ENCODE data around the gene KCNH3. TPM values are rescaled to one million over a fixed set of nuclear protein-coding genes. Genes with fewer than 3 reads are reported as not detected.

The KCNH3 gene
- polyA plus RNA-seq, 1 donor from 2014 or later: 0.63 TPM

- Histone ChIP-seq H3K9ac (ENCODE audit: low read length) (no peak overlapping the region), H3K4me2 (ENCODE audit: low read length) (no peak overlapping the region), H3K79me2 (replicated peaks; ENCODE audit: insufficient read depth, low read length) (no peaks in the 10 kb centered on the region), H3K9me3 (ENCODE audit: low read length) (no peaks in the 10 kb centered on the region), H3K27ac (ENCODE audit: low read length) (no peak overlapping the region), H3K4me3 (ENCODE audit: low read length) (no peak overlapping the region), H2AFZ (ENCODE audit: low read depth, low read length) (no peak overlapping the region), H4K20me1 (ENCODE audit: insufficient read depth) (no peaks in the 10 kb centered on the region), H3K36me3 (ENCODE audit: insufficient read depth, low read length) (no peaks in the 10 kb centered on the region), H3F3A (ENCODE audit: insufficient read depth, low read length, poor library complexity, severe bottlenecking) (no peaks in the 10 kb centered on the region), H3K27me3 (ENCODE audit: insufficient read depth, low read depth, low read length) (peaks cover 19% of the 10 kb centered on the region), H3K9me2 (ENCODE audit: insufficient read depth, low read length) (no peaks in the 10 kb centered on the region)
- TF ChIP-seq EP300 (conservative IDR thresholded peaks at IDR 0.05; ENCODE audit: poor library complexity, severe bottlenecking) (no peak), REST (IDR thresholded peaks at IDR 0.05; ENCODE audit: borderline replicate concordance) (no peak), POLR2AphosphoS5 (IDR thresholded peaks at IDR 0.05) (no peak), MXI1 (conservative IDR thresholded peaks at IDR 0.05; ENCODE audit: poor library complexity, severe bottlenecking) (no peak), EZH2 (IDR thresholded peaks at IDR 0.05; ENCODE audit: borderline replicate concordance, insufficient read depth, low read length, poor library complexity, severe bottlenecking) (no peak), SMC3 (conservative IDR thresholded peaks at IDR 0.05; ENCODE audit: poor library complexity) (no peak), RAD21 (conservative IDR thresholded peaks at IDR 0.05) (no peak), CTCF (IDR thresholded peaks at IDR 0.05; ENCODE audit: poor library complexity, severe bottlenecking) (no peak), TAF1 (IDR thresholded peaks at IDR 0.05; ENCODE audit: low read depth) (no peak)
Measured at GRCh38 chr12:49550693-49551252, 11.9 kb downstream of the KCNH3 start.

- Histone ChIP-seq H3K36me3 (ENCODE audit: insufficient read depth, low read length) (no peaks in the 10 kb centered on the region), H3K4me3 (ENCODE audit: low read length) (no peak overlapping the region), H3K27ac (ENCODE audit: low read length) (no peak overlapping the region), H3K9ac (ENCODE audit: low read length) (no peak overlapping the region), H3K9me3 (ENCODE audit: low read length) (no peaks in the 10 kb centered on the region), H3K4me2 (ENCODE audit: low read length) (no peak overlapping the region), H3K79me2 (replicated peaks; ENCODE audit: insufficient read depth, low read length) (no peaks in the 10 kb centered on the region), H3K27me3 (ENCODE audit: insufficient read depth, low read depth, low read length) (peaks cover 19% of the 10 kb centered on the region), H4K20me1 (ENCODE audit: insufficient read depth) (no peaks in the 10 kb centered on the region), H3K9me2 (ENCODE audit: insufficient read depth, low read length) (no peaks in the 10 kb centered on the region), H2AFZ (ENCODE audit: low read depth, low read length) (no peak overlapping the region), H3F3A (ENCODE audit: insufficient read depth, low read length, poor library complexity, severe bottlenecking) (no peaks in the 10 kb centered on the region)
- no peak for TF ChIP-seq REST (IDR thresholded peaks at IDR 0.05; ENCODE audit: borderline replicate concordance)
- no peak for TF ChIP-seq CTCF (IDR thresholded peaks at IDR 0.05; ENCODE audit: poor library complexity, severe bottlenecking)
- no peak for TF ChIP-seq POLR2AphosphoS5 (IDR thresholded peaks at IDR 0.05)
- no peak for TF ChIP-seq EZH2 (IDR thresholded peaks at IDR 0.05; ENCODE audit: borderline replicate concordance, insufficient read depth, low read length, poor library complexity, severe bottlenecking)
- no peak for TF ChIP-seq SMC3 (conservative IDR thresholded peaks at IDR 0.05; ENCODE audit: poor library complexity)
- TF ChIP-seq TAF1 (IDR thresholded peaks at IDR 0.05; ENCODE audit: low read depth): no peak
- no peak for TF ChIP-seq MXI1 (conservative IDR thresholded peaks at IDR 0.05; ENCODE audit: poor library complexity, severe bottlenecking)
- TF ChIP-seq EP300 (conservative IDR thresholded peaks at IDR 0.05; ENCODE audit: poor library complexity, severe bottlenecking): no peak
- TF ChIP-seq RAD21 (conservative IDR thresholded peaks at IDR 0.05): no peak
Measured at GRCh38 chr12:49552014-49552413, 13.2 kb downstream of the KCNH3 start.
